Tibial nerve (tissue), 4 donors: ENCODE measurements around the gene MDM4. TPM values are rescaled to one million over a fixed set of nuclear protein-coding genes. Genes with fewer than 3 reads are reported as not detected.

ENCODE experiments used
- DNase-seq, 2 donors: peaks; one replicate each; pipeline ENCODE4 v3.0.0-alpha.2; 2019; ENCODE audit warnings: low spot score in 2 of 2
- H3K27ac ChIP-seq, 4 donors: fragments of 200-600 bp; sonication (generic) in 3 of 4; one replicate each; pipeline ENCODE4 v1.5.1; 2017 to 2019; ENCODE audit warnings: mild to moderate bottlenecking in 1 of 4
- H3K27me3 ChIP-seq, 2 donors: fragments of 200-600 bp; sonication (generic) in 1 of 2; one replicate each; pipeline versions ENCODE4 v1.5.1 to v1.6.0; 2017 to 2019
- H3K36me3 ChIP-seq, 3 donors: fragments of 200-600 bp; sonication (generic); one replicate each; pipeline ENCODE4 v1.5.1; 2018 to 2019
- H3K4me1 ChIP-seq, 4 donors: fragments of 200-600 bp; sonication (generic) in 3 of 4; one replicate each; pipeline ENCODE4 v1.5.1; 2017 to 2019
- H3K4me3 ChIP-seq, 4 donors: fragments of 200-600 bp; sonication (generic) in 3 of 4; one replicate each; pipeline ENCODE4 v1.5.1; 2017 to 2019; ENCODE audit warnings: mild to moderate bottlenecking in 1 of 4, moderate library complexity in 1 of 4
- H3K9me3 ChIP-seq, 4 donors: fragments of 200-600 bp; sonication (generic) in 3 of 4; one replicate each; pipeline ENCODE4 v1.5.1; 2017 to 2019
- CTCF ChIP-seq, 5 experiments: fragments of 200-600 bp in 3 of 5; fragments of 450-650 bp in 2 of 5; sonication (generic) in 3 of 5; IDR thresholded peaks; one replicate each; pipeline ENCODE4 v1.5.1; 2016 to 2019; ENCODE audit warnings: antibody characterized with exemption in 5 of 5, mild to moderate bottlenecking in 3 of 5, moderate library complexity in 2 of 5
- EP300 ChIP-seq, 2 donors: sonication (generic); formaldehyde crosslinking; IDR thresholded peaks; one replicate each; pipeline ENCODE4 v1.6.1; 2017; ENCODE audit warnings: antibody characterized with exemption in 2 of 2, mild to moderate bottlenecking in 1 of 2
- POLR2A ChIP-seq, 2 donors: fragments of 450-650 bp; IDR thresholded peaks; one replicate each; pipeline ENCODE4 v1.6.1; 2017; ENCODE audit warnings: antibody characterized with exemption in 2 of 2, mild to moderate bottlenecking in 2 of 2, moderate library complexity in 2 of 2
- WGBS, 2 donors: methylation state at CpG; one replicate each; pipeline ENCODE4 v1.1.5; 2018; 5-methylcytosine and 5-hydroxymethylcytosine counted together
- total RNA-seq, 4 donors: library from RNA; depleted of rRNA; stranded (reverse); fragments of >200 nt; gene quantifications; one replicate each; pipeline ENCODE4 v1.1.0, GENCODE V29; 2016

The MDM4 gene
- total RNA-seq, 4 donors from 2014 or later: 83.0 to 113 (median 101) TPM

GRCh38 chr1:204528241-204528640, 12.0 kb downstream of the MDM4 start:
- Histone ChIP-seq H3K4me1 (no peaks in the 10 kb centered on the region), H3K27ac (no peak overlapping the region), H3K9me3 (no peaks in the 10 kb centered on the region), H3K27me3 (no peaks in the 10 kb centered on the region), H3K4me3 (no peak overlapping the region), H3K36me3 (peaks cover 0 to 91% (median 36%) of the 10 kb centered on the region in 3 donors)
- 94 to 95% methylated on average over 5 of the region's 5 CpGs for WGBS, 2 donors
- DNase-seq: no peak
- TF ChIP-seq POLR2A (IDR thresholded peaks at IDR 0.05): no peak
- no peak for TF ChIP-seq EP300 (IDR thresholded peaks at IDR 0.05)
- TF ChIP-seq CTCF (IDR thresholded peaks at IDR 0.05): no peak

GRCh38 chr1:204528677-204529076, 12.5 kb downstream of the MDM4 start:
- WGBS, 2 donors: 85 to 92% methylated on average over 7 to 8 of the region's 8 CpGs
- Histone ChIP-seq H3K27me3 (no peaks in the 10 kb centered on the region), H3K4me1 (no peaks in the 10 kb centered on the region), H3K4me3 (no peak overlapping the region), H3K36me3 (peaks cover 0 to 93% (median 36%) of the 10 kb centered on the region in 3 donors), H3K27ac (no peak overlapping the region), H3K9me3 (no peaks in the 10 kb centered on the region)
- no peak for DNase-seq
- TF ChIP-seq POLR2A (IDR thresholded peaks at IDR 0.05) (no peak), EP300 (IDR thresholded peaks at IDR 0.05) (no peak), CTCF (IDR thresholded peaks at IDR 0.05) (no peak)

GRCh38 chr1:204529371-204529895, 13.2 kb downstream of the MDM4 start:
- 82 to 93% methylated on average over 6 to 7 of the region's 7 CpGs for WGBS, 2 donors
- H3K4me3 ChIP-seq: no peak overlapping the region
- H3K27ac ChIP-seq: no peak overlapping the region
- H3K36me3 ChIP-seq: peaks cover 0 to 93% (median 32%) of the 10 kb centered on the region in 3 donors
- DNase-seq: no peak
- TF ChIP-seq EP300 (IDR thresholded peaks at IDR 0.05) (no peak), CTCF (IDR thresholded peaks at IDR 0.05) (no peak), POLR2A (IDR thresholded peaks at IDR 0.05) (no peak)
- H3K27me3 ChIP-seq: no peaks in the 10 kb centered on the region
- H3K4me1 ChIP-seq: no peaks in the 10 kb centered on the region
- H3K9me3 ChIP-seq: no peaks in the 10 kb centered on the region

- H3K4me1 ChIP-seq: peaks cover 0 to under 1% (median 0%) of the 10 kb centered on the region in 4 donors
- TF ChIP-seq CTCF (IDR thresholded peaks at IDR 0.05) (no peak), EP300 (IDR thresholded peaks at IDR 0.05) (no peak), POLR2A (IDR thresholded peaks at IDR 0.05) (no peak)
- DNase-seq: no peak
- H3K36me3 ChIP-seq: peaks cover 0 to 97% (median 29%) of the 10 kb centered on the region in 3 donors
- H3K4me3 ChIP-seq: no peak overlapping the region
- 92 to 97% methylated on average over 1 of the region's 1 CpG for WGBS, 2 donors
- no peaks in the 10 kb centered on the region for H3K9me3 ChIP-seq
- no peak overlapping the region for H3K27ac ChIP-seq
- H3K27me3 ChIP-seq: no peaks in the 10 kb centered on the region
Measured at GRCh38 chr1:204530932-204531331, 14.7 kb downstream of the MDM4 start.

- Histone ChIP-seq H3K27me3 (no peaks in the 10 kb centered on the region), H3K9me3 (no peaks in the 10 kb centered on the region), H3K36me3 (peaks cover 0 to 91% (median 16%) of the 10 kb centered on the region in 3 donors), H3K4me1 (peaks cover 0 to 11% (median 0%) of the 10 kb centered on the region in 4 donors), H3K4me3 (no peak overlapping the region), H3K27ac (no peak overlapping the region)
- TF ChIP-seq POLR2A (IDR thresholded peaks at IDR 0.05): no peak
- TF ChIP-seq EP300 (IDR thresholded peaks at IDR 0.05): no peak
- no peak for TF ChIP-seq CTCF (IDR thresholded peaks at IDR 0.05)
- no peak for DNase-seq
Measured at GRCh38 chr1:204532832-204533231, 16.6 kb downstream of the MDM4 start.
